ENCODE measurements around the gene AGK.
"Not testable (repeated sequence)": the region's sequence is repeated elsewhere in the genome, so short reads cannot be mapped to it uniquely, and the experiment has no call there.

The AGK gene

GRCh38 chr7:141551782-141552181, 572 bp downstream of the AGK start:
- no peak for DNase-seq (ENCODE audit: low read depth in 1 of 2, low spot score in 1 of 2)

- no peak for DNase-seq (ENCODE audit: low read depth in 1 of 2, low spot score in 1 of 2)
Measured at GRCh38 chr7:141557360-141557759, 6.2 kb downstream of the AGK start.

- peak in 1 of 2 donors; percentile 8 for DNase-seq (ENCODE audit: low read depth in 1 of 2, low spot score in 1 of 2)
Measured at GRCh38 chr7:141557831-141558531, 6.8 kb downstream of the AGK start.

DNA sequence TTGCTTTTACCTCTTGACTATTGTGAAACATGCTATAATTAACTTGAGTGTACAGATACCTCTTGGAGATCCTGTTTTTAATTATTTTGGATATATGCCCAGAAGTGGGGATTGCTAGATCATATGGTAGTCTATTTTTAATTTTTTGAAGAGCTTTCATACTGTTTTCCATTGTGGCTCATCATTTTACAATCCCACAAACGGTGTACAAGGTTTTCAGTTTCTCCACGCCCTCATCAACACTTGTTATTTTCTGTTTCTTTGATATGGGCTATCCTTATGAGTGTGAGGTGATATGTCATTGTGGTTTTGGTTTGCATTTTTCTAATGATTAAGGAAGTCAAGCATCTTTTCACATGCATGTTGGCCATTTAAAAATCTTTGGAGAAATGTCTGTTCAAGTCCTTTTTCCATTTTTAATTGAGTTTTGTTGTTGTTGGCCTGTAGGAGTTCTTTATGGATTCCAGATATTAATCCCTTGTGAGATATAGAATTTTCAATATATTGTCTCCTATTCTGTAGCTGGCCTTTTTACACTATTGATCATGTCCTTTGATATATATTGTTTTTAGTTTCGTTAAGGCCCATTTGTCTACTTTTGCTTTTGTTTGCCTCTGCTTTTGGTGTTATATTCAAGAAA, 7.5 kb downstream of the AGK start:
- DNase-seq (ENCODE audit: low read depth in 1 of 2, low spot score in 1 of 2) = peak in 1 of 2 donors; percentile 48

DNA sequence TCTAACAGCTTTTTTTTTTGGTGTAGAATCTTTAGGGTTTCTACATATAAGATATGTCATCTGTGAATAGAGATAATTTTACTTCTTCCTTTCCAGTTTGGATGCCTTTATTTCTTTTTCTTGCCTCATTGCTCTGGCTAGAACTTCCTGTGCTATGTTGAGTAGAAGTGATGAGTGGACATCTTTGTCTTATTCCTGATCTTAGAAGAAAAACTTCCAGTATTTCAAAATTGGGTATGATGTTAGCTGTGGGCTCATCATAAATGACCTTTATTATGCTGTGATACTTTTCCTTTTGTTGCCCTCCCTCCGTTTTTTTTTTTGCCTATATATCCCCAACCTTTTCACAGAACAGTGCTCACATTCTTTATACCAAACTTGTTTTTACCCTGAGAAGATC, 8.8 kb downstream of the AGK start:
- no peak for DNase-seq (ENCODE audit: low read depth in 1 of 2, low spot score in 1 of 2)

- DNase-seq (ENCODE audit: low read depth in 1 of 2, low spot score in 1 of 2) = no peak
Measured at GRCh38 chr7:141562036-141562435, 10.8 kb downstream of the AGK start.

DNA sequence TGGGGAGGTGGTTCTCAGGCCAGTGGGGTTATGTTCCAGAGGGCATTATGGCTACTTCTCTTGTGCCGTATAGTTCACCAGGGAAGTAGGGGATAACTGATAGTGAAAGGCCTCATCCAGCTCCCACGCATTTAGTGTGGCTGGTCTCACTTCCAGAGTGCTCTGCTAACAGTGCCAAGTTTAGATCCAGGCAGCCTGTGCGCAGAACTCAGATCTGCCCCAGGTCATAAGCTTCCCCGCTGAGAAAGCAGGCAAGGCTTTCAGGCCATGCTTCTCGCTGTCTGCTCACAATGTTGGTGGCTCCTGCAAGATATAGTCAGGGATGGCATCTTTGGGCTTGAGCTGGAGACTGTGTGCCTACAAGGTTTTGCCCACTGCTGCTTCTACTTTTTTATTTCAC, 11.3 kb downstream of the AGK start:
- no peak for DNase-seq (ENCODE audit: low read depth in 1 of 2, low spot score in 1 of 2)

DNA sequence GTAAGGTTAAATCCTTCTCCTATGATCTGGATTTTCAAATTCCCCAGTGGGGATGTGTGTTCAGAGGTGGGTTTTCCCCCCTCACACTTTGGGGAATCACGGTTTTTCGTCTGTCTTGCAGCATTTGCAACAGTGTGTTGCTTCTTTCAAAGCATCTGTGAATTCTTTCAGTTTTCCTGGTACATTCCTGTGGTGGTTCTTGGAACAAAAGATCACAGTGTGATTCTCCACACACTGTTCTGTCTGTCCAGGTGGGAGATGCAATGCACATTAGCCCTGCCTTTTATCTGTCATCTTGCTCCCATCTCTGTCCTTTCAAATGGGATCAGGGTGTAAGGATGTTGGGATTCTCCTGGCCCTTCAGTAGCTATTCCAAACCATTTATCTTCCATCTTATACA, 11.8 kb downstream of the AGK start:
- DNase-seq (ENCODE audit: low read depth in 1 of 2, low spot score in 1 of 2) = no peak

DNA sequence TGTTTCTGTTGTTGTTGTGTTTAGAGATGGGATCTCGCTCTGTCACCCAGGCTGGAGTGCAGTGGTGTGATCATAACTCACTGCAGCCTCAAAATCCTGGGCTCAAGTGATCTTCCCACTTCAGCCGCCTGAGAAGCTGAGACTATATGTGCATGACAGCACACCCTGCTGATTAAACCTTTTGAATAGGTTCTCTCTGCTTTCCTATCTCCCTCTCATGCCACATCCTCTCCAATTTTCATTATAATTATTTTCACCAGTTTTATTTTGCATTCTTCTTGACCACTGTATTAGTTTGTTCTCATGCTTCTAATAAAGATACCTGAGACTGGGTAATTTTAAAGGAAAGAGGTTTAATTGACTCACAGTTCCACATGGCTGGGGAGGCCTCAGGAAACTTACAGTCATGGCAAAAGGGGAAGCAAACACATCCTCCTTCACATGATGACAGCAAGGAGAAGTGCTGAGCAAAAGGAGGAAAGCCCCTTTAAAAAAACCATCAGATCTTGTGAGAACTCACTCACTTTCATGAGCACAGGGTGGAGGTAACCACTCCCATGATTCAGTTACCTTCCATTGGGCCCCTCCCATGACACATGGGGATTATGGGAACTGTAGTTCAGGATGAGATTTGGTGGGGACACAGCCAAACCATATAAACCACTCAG, 12.9 kb downstream of the AGK start:
- DNase-seq (ENCODE audit: low read depth in 1 of 2, low spot score in 1 of 2) = peak in 1 of 2 donors; percentile 56

GRCh38 chr7:141567432-141567831, 16.2 kb downstream of the AGK start:
- DNase-seq (ENCODE audit: low read depth in 1 of 2, low spot score in 1 of 2) = no peak

GRCh38 chr7:141568227-141568626, 17.0 kb downstream of the AGK start:
- DNase-seq (ENCODE audit: low read depth in 1 of 2, low spot score in 1 of 2) = no peak

DNA sequence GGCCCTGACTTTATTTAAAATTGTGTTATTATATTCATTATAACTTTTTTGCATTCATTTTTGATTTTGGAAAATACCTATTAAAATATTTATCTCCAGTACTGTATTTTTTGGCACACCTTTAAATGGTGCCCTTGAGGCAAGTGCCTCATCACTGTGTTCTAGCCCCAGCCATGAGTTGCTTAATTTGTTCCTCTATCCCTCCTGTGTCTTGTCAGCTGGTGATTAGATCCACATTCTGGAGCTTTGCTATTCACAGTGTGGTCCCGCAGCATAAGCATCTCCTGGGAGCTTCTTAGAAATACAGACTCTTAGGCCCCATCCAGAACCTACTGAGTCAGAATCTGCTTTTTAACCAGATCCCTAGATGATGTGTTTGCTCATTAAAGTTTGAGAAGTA, 19.8 kb downstream of the AGK start:
- no peak for DNase-seq (ENCODE audit: low read depth in 1 of 2, low spot score in 1 of 2)

DNA sequence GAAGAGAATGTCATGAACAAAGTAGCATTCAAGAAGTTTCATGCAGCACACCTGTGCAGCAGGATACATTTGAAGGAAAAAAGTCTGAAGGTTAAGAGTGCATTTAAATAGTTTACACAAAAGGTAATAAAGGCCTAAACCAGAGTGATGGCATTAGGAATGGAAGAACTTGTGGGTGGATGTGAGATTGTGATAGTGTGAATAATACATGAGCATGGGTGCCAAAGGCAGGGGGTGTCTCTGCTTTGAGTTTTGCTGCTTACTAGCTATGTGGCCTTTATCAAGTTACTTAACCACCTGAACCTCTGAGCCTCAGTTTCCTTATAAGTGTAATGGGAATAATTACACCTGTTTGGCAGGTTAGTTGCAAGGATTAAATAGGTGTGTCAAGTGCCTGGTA, 21.0 kb downstream of the AGK start:
- DNase-seq (ENCODE audit: low read depth in 1 of 2, low spot score in 1 of 2) = no peak

DNA sequence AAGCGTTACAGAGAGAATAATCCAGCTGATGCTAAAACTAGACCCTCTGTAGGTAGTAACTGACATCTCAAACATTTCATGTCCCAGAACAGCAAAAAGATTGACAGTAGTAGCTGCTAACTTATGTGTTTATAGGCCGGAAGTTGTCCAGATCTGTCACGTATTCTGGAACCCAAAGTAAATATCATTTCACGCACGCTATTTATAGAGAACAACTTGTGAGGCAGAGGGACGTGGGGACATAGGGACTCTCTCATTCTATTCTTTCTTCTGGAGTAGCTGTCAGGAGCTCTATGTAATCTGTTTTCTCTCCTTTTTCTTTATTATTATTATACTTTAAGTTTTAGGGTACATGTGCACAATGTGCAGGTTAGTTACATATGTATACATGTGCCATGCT, 22.3 kb downstream of the AGK start:
- no peak for DNase-seq (ENCODE audit: low read depth in 1 of 2, low spot score in 1 of 2)

- DNase-seq (ENCODE audit: low read depth in 1 of 2, low spot score in 1 of 2) = no peak
Measured at GRCh38 chr7:141575164-141575563, 24.0 kb downstream of the AGK start.

- no peak for DNase-seq (ENCODE audit: low read depth in 1 of 2, low spot score in 1 of 2)
Measured at GRCh38 chr7:141575654-141576448, 24.6 kb downstream of the AGK start.

DNA sequence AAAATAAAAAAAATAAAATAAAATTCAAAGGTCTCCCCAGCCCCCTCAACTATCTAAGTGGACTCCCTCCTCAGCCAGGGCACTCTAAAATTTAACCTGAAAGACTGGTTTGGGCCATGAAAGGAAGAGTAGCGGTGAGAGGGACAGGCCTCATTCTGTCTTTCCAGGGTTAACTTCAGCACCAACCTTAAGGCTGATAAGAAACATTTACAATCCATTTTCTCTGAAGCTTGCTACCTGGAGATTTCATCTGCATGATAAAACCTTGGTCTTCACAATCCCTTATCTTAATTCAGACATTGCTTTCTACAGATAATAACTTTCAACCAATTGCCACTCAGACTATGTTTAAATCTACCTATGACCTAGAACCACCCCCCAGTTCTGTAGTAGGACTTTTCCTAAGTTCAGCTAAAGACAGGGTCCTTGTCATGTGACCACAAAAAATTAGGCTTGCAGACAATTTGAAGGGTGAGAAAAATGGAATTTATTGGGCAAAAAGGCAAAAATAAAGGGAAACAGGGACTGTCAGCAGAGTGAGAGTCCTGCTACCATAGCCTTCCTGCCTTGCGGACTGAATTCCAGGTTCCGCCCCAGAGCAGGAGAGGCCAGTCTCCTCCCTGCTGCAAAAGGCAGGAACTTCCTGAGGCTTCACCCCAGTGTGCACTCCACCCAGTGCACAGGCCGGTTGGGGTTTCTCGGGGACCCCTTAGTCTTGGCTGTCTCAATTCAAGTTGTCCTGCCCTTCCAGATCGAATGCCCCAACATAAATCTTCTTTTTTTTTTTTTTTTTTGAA, 26.0 kb downstream of the AGK start:
- DNase-seq (ENCODE audit: low read depth in 1 of 2, low spot score in 1 of 2) = no peak

DNA sequence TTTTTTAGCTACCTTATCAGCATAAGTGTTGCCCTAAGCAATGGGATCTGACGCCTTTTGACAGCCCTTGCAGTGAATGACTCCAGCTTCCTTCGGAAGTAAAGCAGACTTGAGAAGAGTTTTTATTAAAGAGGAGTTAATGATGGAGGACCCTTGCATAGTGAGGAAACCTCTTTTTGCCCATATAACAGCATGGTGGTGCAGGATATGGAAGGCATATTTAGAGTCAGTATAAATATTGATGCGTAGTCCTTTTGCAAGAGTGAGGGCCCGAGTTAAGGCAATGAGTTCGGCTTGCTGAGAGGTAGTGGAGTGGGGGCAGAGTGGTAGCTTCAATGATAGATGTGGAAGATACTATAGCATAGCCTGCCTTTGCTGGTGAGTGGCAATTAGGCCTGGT, 28.7 kb downstream of the AGK start:
- DNase-seq (ENCODE audit: low read depth in 1 of 2, low spot score in 1 of 2) = not testable (repeated sequence)

DNA sequence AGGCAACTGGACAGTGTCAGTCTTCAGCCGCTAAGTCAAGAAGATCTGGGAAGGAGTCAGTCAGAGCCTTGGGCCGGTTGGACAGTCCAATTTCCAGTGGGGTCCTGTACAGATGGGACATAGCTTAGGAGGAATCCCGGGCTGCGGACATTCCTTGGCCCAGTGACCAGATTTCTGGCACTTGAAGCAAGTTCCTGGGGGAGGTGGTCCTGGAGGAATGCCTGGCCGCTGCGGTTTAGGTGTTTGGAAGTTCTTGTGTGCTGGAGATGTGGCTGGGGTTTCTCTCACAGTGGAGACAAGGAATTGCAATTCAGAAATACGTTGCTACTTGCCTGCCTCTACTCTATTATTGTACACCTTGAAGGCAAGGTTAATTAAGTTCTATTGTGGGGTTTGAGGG, 30.9 kb downstream of the AGK start:
- DNase-seq (ENCODE audit: low read depth in 1 of 2, low spot score in 1 of 2) = not testable (repeated sequence)

GRCh38 chr7:141584935-141585334, 33.7 kb downstream of the AGK start:
- DNase-seq (ENCODE audit: low read depth in 1 of 2, low spot score in 1 of 2) = no peak
